Measurements from ENCODE around the gene NPAS3. TPM values are rescaled to one million over a fixed set of nuclear protein-coding genes. Genes with fewer than 3 reads are reported as not detected.

Gene NPAS3
- total RNA-seq, 1 experiment from 2014 or later: not detected

- H3K4me2 ChIP-seq (ENCODE audit: low read length): no peak overlapping the region
- no peaks in the 10 kb centered on the region for H3K4me1 ChIP-seq (ENCODE audit: control insufficient read depth in 1 of 2, insufficient read depth in 2 of 2, low read length in 2 of 2)
- ATAC-seq (no peak), DNase-seq (ENCODE audit: low read depth, low spot score) (no peak)
- H4K20me1 ChIP-seq (ENCODE audit: insufficient read depth): no peaks in the 10 kb centered on the region
- H3K9ac ChIP-seq (ENCODE audit: low read length): no peak overlapping the region
- no peaks in the 10 kb centered on the region for H3K79me2 ChIP-seq (ENCODE audit: insufficient read depth, low read length)
- H3K27ac ChIP-seq (ENCODE audit: low read depth, low read length): no peak overlapping the region
- TF ChIP-seq JUND (IDR thresholded peaks at IDR 0.05) (no peak), EZH2 (IDR thresholded peaks at IDR 0.05) (no peak), ATF3 (IDR thresholded peaks at IDR 0.05) (no peak)
- H3K27me3 ChIP-seq (ENCODE audit: insufficient read depth, low read length): no peaks in the 10 kb centered on the region; the same call in 1 of the 2 replicates
- no peaks in the 10 kb centered on the region for H3K9me3 ChIP-seq (ENCODE audit: control insufficient read depth in 1 of 2, insufficient read depth in 1 of 2, low read depth in 1 of 2, low read length in 2 of 2)
- intact Hi-C loops (cut with micrococcal nuclease): loop anchor here (10.0 kb wide), 1 partner anchor 420 kb away; no protein-coding TSS in a partner anchor
- BruUV-seq (replicated peaks): no TSS peak
- no peaks in the 10 kb centered on the region for H3K36me3 ChIP-seq (ENCODE audit: control insufficient read depth in 1 of 2, insufficient read depth in 2 of 2, low read length in 2 of 2)
- H2AFZ ChIP-seq (ENCODE audit: low read depth, low read length, poor library complexity, severe bottlenecking): no peak overlapping the region
- CTCF ChIA-PET: no interaction called here
- H3K4me3 ChIP-seq (replicated peaks in 1 of 2; ENCODE audit: low read depth in 1 of 2, low read length in 2 of 2): no peak overlapping the region
- POLR2A ChIA-PET: no interaction called here
- no peaks in the 10 kb centered on the region for H3K9me2 ChIP-seq (ENCODE audit: insufficient read depth)
- RAD21 ChIA-PET (ENCODE audit: low non-redundant PET in 1 of 2, low total read pairs in 2 of 2, uncharacterized antibody in 2 of 2, unreplicated experiment in 2 of 2): no interaction called here
Measured at GRCh38 chr14:33674927-33675326, 736.2 kb downstream of the NPAS3 start.

GRCh38 chr14:33675415-33676130 lies 736.9 kb downstream of the NPAS3 start:
- DNase-seq (ENCODE audit: low read depth, low spot score) (no peak), ATAC-seq (no peak)
- no peaks in the 10 kb centered on the region for H4K20me1 ChIP-seq (ENCODE audit: insufficient read depth)
- no peaks in the 10 kb centered on the region for H3K36me3 ChIP-seq (ENCODE audit: control insufficient read depth in 1 of 2, insufficient read depth in 2 of 2, low read length in 2 of 2)
- intact Hi-C loops (cut with micrococcal nuclease): loop anchor here (1.0 to 10.0 kb wide), 2 partner anchors 117 to 419 kb away; no protein-coding TSS in a partner anchor
- no peaks in the 10 kb centered on the region for H3K9me3 ChIP-seq (ENCODE audit: control insufficient read depth in 1 of 2, insufficient read depth in 1 of 2, low read depth in 1 of 2, low read length in 2 of 2)
- ChIA-PET CTCF (interaction anchor here (1.4 to 1.8 kb wide), 2 partner anchors 117 to 174 kb away, joined by 4 to 11 read pairs; no protein-coding TSS in a partner anchor), RAD21 (ENCODE audit: low non-redundant PET in 1 of 2, low total read pairs in 2 of 2, uncharacterized antibody in 2 of 2, unreplicated experiment in 2 of 2) (no interaction called here), POLR2A (no interaction called here)
- no peak overlapping the region for H3K4me3 ChIP-seq (replicated peaks in 1 of 2; ENCODE audit: low read depth in 1 of 2, low read length in 2 of 2)
- H3K9me2 ChIP-seq (ENCODE audit: insufficient read depth): no peaks in the 10 kb centered on the region
- H3K4me1 ChIP-seq (ENCODE audit: control insufficient read depth in 1 of 2, insufficient read depth in 2 of 2, low read length in 2 of 2): no peaks in the 10 kb centered on the region
- H3K27me3 ChIP-seq (ENCODE audit: insufficient read depth, low read length): no peaks in the 10 kb centered on the region; the same call in 1 of the 2 replicates
- BruUV-seq (replicated peaks): no TSS peak
- H3K79me2 ChIP-seq (ENCODE audit: insufficient read depth, low read length): no peaks in the 10 kb centered on the region
- no peak overlapping the region for H3K4me2 ChIP-seq (ENCODE audit: low read length)
- no peak overlapping the region for H3K9ac ChIP-seq (ENCODE audit: low read length)
- H2AFZ ChIP-seq (ENCODE audit: low read depth, low read length, poor library complexity, severe bottlenecking): no peak overlapping the region
- no peak overlapping the region for H3K27ac ChIP-seq (ENCODE audit: low read depth, low read length)
- TF ChIP-seq POLR2AphosphoS5 (IDR thresholded peaks at IDR 0.05; ENCODE audit: low read depth, low read length) (no peak), SRF (IDR thresholded peaks at IDR 0.05; ENCODE audit: low read depth) (no peak), JUND (IDR thresholded peaks at IDR 0.05) (no peak), EGR1 (IDR thresholded peaks at IDR 0.05; ENCODE audit: low read depth) (no peak), SP1 (IDR thresholded peaks at IDR 0.05; ENCODE audit: low read depth) (no peak), ATF3 (IDR thresholded peaks at IDR 0.05) (no peak), EZH2phosphoT487 (IDR thresholded peaks at IDR 0.05; ENCODE audit: borderline replicate concordance) (no peak), TCF7L2 (IDR thresholded peaks at IDR 0.05; ENCODE audit: borderline replicate concordance, extremely low read depth, insufficient read depth, insufficient read length) (no peak), EZH2 (IDR thresholded peaks at IDR 0.05) (no peak), CBX3 (IDR thresholded peaks at IDR 0.05; ENCODE audit: low read depth) (no peak), SIN3A (IDR thresholded peaks at IDR 0.05; ENCODE audit: low read depth) (no peak), POLR2A (IDR thresholded peaks at IDR 0.05; ENCODE audit: borderline replicate concordance, extremely low read depth, insufficient read depth, insufficient read length) (no peak)
- TF ChIP-seq, protein P1, sequence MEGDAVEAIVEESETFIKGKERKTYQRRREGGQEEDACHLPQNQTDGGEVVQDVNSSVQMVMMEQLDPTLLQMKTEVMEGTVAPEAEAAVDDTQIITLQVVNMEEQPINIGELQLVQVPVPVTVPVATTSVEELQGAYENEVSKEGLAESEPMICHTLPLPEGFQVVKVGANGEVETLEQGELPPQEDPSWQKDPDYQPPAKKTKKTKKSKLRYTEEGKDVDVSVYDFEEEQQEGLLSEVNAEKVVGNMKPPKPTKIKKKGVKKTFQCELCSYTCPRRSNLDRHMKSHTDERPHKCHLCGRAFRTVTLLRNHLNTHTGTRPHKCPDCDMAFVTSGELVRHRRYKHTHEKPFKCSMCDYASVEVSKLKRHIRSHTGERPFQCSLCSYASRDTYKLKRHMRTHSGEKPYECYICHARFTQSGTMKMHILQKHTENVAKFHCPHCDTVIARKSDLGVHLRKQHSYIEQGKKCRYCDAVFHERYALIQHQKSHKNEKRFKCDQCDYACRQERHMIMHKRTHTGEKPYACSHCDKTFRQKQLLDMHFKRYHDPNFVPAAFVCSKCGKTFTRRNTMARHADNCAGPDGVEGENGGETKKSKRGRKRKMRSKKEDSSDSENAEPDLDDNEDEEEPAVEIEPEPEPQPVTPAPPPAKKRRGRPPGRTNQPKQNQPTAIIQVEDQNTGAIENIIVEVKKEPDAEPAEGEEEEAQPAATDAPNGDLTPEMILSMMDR (IDR thresholded peaks at IDR 0.05 in 2 of 3, conservative IDR thresholded peaks at IDR 0.05 in 1 of 3; ENCODE audit: borderline replicate concordance in 1 of 3, insufficient read depth in 1 of 3, low read depth in 2 of 3, low read length in 2 of 3): no peak
- TF ChIP-seq, protein P2, sequence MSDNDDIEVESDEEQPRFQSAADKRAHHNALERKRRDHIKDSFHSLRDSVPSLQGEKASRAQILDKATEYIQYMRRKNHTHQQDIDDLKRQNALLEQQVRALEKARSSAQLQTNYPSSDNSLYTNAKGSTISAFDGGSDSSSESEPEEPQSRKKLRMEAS (IDR thresholded peaks at IDR 0.05): no peak
